ENCODE results near the gene GRPR.

The GRPR gene

DNA sequence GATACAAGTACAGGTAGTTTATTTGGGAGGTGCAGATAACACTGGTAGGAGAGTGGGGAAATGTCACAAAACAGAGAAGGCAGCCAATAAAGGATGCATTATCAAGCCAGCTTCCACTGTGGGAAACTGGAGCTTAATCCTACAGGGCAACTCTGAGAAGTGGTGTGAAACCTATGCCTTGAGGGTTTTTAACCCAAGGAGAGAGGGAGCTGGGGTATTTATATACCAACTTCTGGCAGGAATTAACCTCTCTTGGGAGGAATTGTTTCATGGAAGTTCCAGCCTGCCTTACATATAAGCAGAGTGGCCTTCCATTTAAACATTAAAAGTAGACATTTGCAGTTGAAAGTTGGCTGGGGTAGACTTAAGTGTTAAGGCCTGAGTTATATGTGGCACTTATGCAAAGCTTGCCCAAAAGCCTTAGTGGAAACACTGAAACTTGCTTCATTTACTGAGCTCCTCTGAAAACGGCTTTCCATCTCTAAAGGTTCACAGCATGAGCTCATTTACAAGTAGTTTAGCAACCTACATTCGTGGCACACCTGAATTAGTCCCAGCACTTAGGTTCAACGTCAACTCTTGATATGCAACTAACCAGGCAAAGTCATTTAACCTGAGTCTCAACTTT lies 63.1 kb downstream of the GRPR start:
- no peak for DNase-seq

- no peak for DNase-seq
Measured at GRCh38 chrX:16187024-16187760, 63.8 kb downstream of the GRPR start.

DNA sequence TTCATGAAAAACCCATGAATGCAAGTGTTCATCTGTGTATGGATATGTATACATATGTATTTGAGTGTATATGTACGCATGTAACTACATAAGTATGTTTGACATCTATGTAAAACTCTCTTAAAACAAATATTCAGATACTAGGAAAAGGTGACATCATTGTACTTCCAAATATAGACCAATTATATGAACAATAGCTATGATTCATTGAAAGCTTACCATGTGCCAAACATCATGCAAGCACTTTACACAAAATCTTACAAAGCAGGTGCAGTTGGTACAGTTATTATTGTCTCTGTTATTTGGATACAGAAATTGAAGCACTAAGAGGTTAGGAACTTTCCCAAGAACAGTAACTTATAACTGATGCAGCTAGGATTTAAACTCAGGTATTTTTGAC lies 65.3 kb downstream of the GRPR start:
- no peak for DNase-seq

GRCh38 chrX:16191605-16192004 lies 68.2 kb downstream of the GRPR start:
- DNase-seq, result no peak

GRCh38 chrX:16196829-16197228 lies 73.5 kb downstream of the GRPR start:
- no peak for DNase-seq

DNA sequence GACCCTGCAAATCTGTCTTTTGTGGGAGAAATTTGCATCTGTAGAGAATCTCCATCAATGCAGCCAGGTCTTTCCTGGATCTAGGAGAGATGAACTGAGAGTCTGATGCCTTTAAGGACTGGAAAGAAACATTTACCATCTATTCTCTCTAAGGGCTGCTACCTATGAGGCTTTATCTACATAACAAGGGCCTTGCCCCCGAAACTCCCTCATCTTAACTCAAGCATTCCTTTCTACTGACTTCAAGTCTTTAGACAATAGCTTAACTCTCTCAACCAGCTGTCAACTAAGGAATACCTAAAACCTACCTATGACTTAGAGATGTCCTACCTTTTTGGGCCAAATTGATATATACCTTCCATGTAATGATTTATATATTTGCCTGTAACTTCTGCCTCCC lies 76.0 kb downstream of the GRPR start:
- DNase-seq, result no peak

GRCh38 chrX:16202943-16203342 lies 79.6 kb downstream of the GRPR start:
- no peak for DNase-seq

Data from COR-L47 (cell line).